Raji (cell line): ENCODE measurements around the gene ADCK1.

Experiments
- POLR2A ChIP-seq: IDR thresholded peaks from 2 replicates; pipeline ENCODE4 v1.6.1; 2011; ENCODE audit warnings: low read depth, low read length, control low read depth; ENCODE audit not compliant: insufficient read depth

The ADCK1 gene

GRCh38 chr14:77799863-77800730 is at the start of gene ADCK1:
ADCK1 (plus strand) TSS chr14:77800109; CDS start chr14:77818979, 18,870 bp downstream.
- TF ChIP-seq POLR2A = peak; percentile 78

- no peak for TF ChIP-seq POLR2A
Observed at GRCh38 chr14:77752266-77752665, 47.6 kb upstream of the ADCK1 start.

GRCh38 chr14:77752799-77753516 is 47.0 kb upstream of the ADCK1 start:
- no peak for TF ChIP-seq POLR2A

- peak; percentile 85 for TF ChIP-seq POLR2A
Observed at GRCh38 chr14:77760381-77761204, 39.3 kb upstream of the ADCK1 start, which contains the start of gene SNW1. SNW1 (minus strand) TSS chr14:77761156; CDS start chr14:77761127, 29 bp downstream.

- no peak for TF ChIP-seq POLR2A
Observed at GRCh38 chr14:77761205-77761931, 38.5 kb upstream of the ADCK1 start.

- no peak for TF ChIP-seq POLR2A
Observed at GRCh38 chr14:77763316-77763715, 36.6 kb upstream of the ADCK1 start.

GRCh38 chr14:77763978-77764377 is 35.9 kb upstream of the ADCK1 start:
- TF ChIP-seq POLR2A = no peak

- no peak for TF ChIP-seq POLR2A
Observed at GRCh38 chr14:77782202-77782601, 17.7 kb upstream of the ADCK1 start.

- TF ChIP-seq POLR2A = no peak
Observed at GRCh38 chr14:77786148-77786547, 13.8 kb upstream of the ADCK1 start.

GRCh38 chr14:77790566-77791224 is 9.2 kb upstream of the ADCK1 start:
- no peak for TF ChIP-seq POLR2A

- no peak for TF ChIP-seq POLR2A
Observed at GRCh38 chr14:77791225-77791600, 8.7 kb upstream of the ADCK1 start.

- TF ChIP-seq POLR2A = no peak
Observed at GRCh38 chr14:77794357-77794756, 5.6 kb upstream of the ADCK1 start.

GRCh38 chr14:77800814-77801213 is 905 bp downstream of the ADCK1 start:
- TF ChIP-seq POLR2A = no peak

GRCh38 chr14:77804592-77804991 is 4.7 kb downstream of the ADCK1 start:
- TF ChIP-seq POLR2A = no peak

GRCh38 chr14:77805706-77806105 is 5.8 kb downstream of the ADCK1 start:
- TF ChIP-seq POLR2A = no peak

- no peak for TF ChIP-seq POLR2A
Observed at GRCh38 chr14:77808250-77808649, 8.3 kb downstream of the ADCK1 start.
